IPS-18a (cell line): ENCODE measurements around the gene OR8D1.
"Not testable (repeated sequence)": the region's sequence is repeated elsewhere in the genome, so short reads cannot be mapped to it uniquely, and the experiment has no call there.

Experiments used
- H3K27ac ChIP-seq: one replicate; pipeline ENCODE4 v1.5.1; 2013; ENCODE audit warnings: low read length
- H3K27me3 ChIP-seq: one replicate; pipeline ENCODE4 v1.6.1; 2013; ENCODE audit warnings: mild to moderate bottlenecking, low read length; ENCODE audit not compliant: control insufficient read depth, insufficient read depth
- H3K36me3 ChIP-seq: one replicate; pipeline ENCODE4 v1.6.1; 2013; ENCODE audit warnings: low read depth, low read length; ENCODE audit not compliant: control insufficient read depth
- H3K4me1 ChIP-seq: one replicate; pipeline ENCODE4 v1.6.1; 2013; ENCODE audit warnings: low read depth, low read length; ENCODE audit not compliant: control insufficient read depth
- H3K4me3 ChIP-seq: one replicate; pipeline ENCODE4 v1.5.1; 2013; ENCODE audit warnings: low read length
- H3K9ac ChIP-seq: one replicate; pipeline ENCODE4 v1.6.1; 2013; ENCODE audit warnings: mild to moderate bottlenecking, low read length, moderate library complexity
- H3K9me3 ChIP-seq: one replicate; pipeline ENCODE4 v1.6.1; 2013; ENCODE audit warnings: low read depth, low read length; ENCODE audit not compliant: control insufficient read depth

OR8D1 gene

GRCh38 chr11:124278261-124278660, 35.5 kb downstream of the OR8D1 start:
- no peak overlapping the region for H3K9ac ChIP-seq
- H3K27me3 ChIP-seq: no peaks in the 10 kb centered on the region
- H3K4me1 ChIP-seq: peaks cover 9% of the 10 kb centered on the region
- H3K4me3 ChIP-seq: no peak overlapping the region
- no peaks in the 10 kb centered on the region for H3K9me3 ChIP-seq
- H3K36me3 ChIP-seq: no peaks in the 10 kb centered on the region
- H3K27ac ChIP-seq: no peak overlapping the region

- Histone ChIP-seq H3K36me3 (no peaks in the 10 kb centered on the region), H3K27me3 (no peaks in the 10 kb centered on the region), H3K4me3 (no peak overlapping the region), H3K27ac (no peak overlapping the region), H3K4me1 (peaks cover 9% of the 10 kb centered on the region), H3K9ac (no peak overlapping the region), H3K9me3 (no peaks in the 10 kb centered on the region)
Measured at GRCh38 chr11:124277804-124278203, 35.9 kb downstream of the OR8D1 start.

GRCh38 chr11:124277207-124277606, 36.5 kb downstream of the OR8D1 start:
- H3K36me3 ChIP-seq: no peaks in the 10 kb centered on the region
- H3K27me3 ChIP-seq: no peaks in the 10 kb centered on the region

GRCh38 chr11:124276081-124276480, 37.7 kb downstream of the OR8D1 start:
- Histone ChIP-seq H3K36me3 (no peaks in the 10 kb centered on the region), H3K27ac (no peak overlapping the region), H3K4me3 (no peak overlapping the region)

More at GRCh38 chr11:124277207-124277606, 36.5 kb downstream of the OR8D1 start:
- H3K4me1 ChIP-seq: peaks cover 9% of the 10 kb centered on the region
- no peak overlapping the region for H3K4me3 ChIP-seq
- H3K9me3 ChIP-seq: no peaks in the 10 kb centered on the region
- no peak overlapping the region for H3K9ac ChIP-seq
- H3K27ac ChIP-seq: no peak overlapping the region

GRCh38 chr11:124274000-124274399, 39.7 kb downstream of the OR8D1 start:
- no peak overlapping the region for H3K27ac ChIP-seq
- no peaks in the 10 kb centered on the region for H3K36me3 ChIP-seq
- peaks cover 9% of the 10 kb centered on the region for H3K4me1 ChIP-seq

More at GRCh38 chr11:124276081-124276480, 37.7 kb downstream of the OR8D1 start:
- peaks cover 9% of the 10 kb centered on the region for H3K4me1 ChIP-seq
- no peaks in the 10 kb centered on the region for H3K27me3 ChIP-seq
- H3K9me3 ChIP-seq: no peaks in the 10 kb centered on the region
- no peak overlapping the region for H3K9ac ChIP-seq

GRCh38 chr11:124270886-124271285, 42.9 kb downstream of the OR8D1 start:
- H3K4me3 ChIP-seq, H3K9ac ChIP-seq, H3K36me3 ChIP-seq, H3K9me3 ChIP-seq, H3K27ac ChIP-seq, H3K27me3 ChIP-seq, H3K4me1 ChIP-seq: not testable (repeated sequence)

More at GRCh38 chr11:124274000-124274399, 39.7 kb downstream of the OR8D1 start:
- no peaks in the 10 kb centered on the region for H3K9me3 ChIP-seq
- no peak overlapping the region for H3K9ac ChIP-seq
- H3K4me3 ChIP-seq: no peak overlapping the region
- no peaks in the 10 kb centered on the region for H3K27me3 ChIP-seq

- not testable (repeated sequence) for H3K36me3 ChIP-seq, H3K27ac ChIP-seq, H3K9me3 ChIP-seq, H3K27me3 ChIP-seq, H3K4me3 ChIP-seq, H3K4me1 ChIP-seq, H3K9ac ChIP-seq
Measured at GRCh38 chr11:124265041-124265440, 48.7 kb downstream of the OR8D1 start.

- no peak within 1 kb of the TSS for H3K27ac ChIP-seq
Measured at GRCh38 chr11:124256076-124256475, 57.7 kb downstream of the OR8D1 start, which contains the start of gene OR8G5. TSS of gene OR8G5 (plus strand) at chr11:124256376. CDS start at chr11:124264932, 8,556 bp downstream.

More at GRCh38 chr11:124256076-124256475, 57.7 kb downstream of the OR8D1 start, which contains the start of gene OR8G5:
- H3K36me3 ChIP-seq: no peaks in the 10 kb centered on the region
- no peaks in the 10 kb centered on the region for H3K4me1 ChIP-seq
- no peak within 1 kb of the TSS for H3K9ac ChIP-seq
- no peaks in the 10 kb centered on the region for H3K9me3 ChIP-seq
- H3K4me3 ChIP-seq: no peak within 1 kb of the TSS
- no peaks in the 10 kb centered on the region for H3K27me3 ChIP-seq
